MM.1S (cell line): ENCODE data around the gene PLEKHH2.

Experiments used
- CTCF ChIP-seq: fragments of 300-600 bp; sonication (generic); IDR thresholded peaks from 2 replicates; pipeline ENCODE4 v1.5.1; 2016; ENCODE audit warnings: antibody characterized with exemption, low read length, mixed read lengths
- EZH2 ChIP-seq: fragments of 300-600 bp; sonication (generic); optimal IDR thresholded peaks from 2 replicates; pipeline ENCODE3; 2017; ENCODE audit warnings: low read depth, mild to moderate bottlenecking, antibody characterized with exemption, low read length, mixed read lengths
- EZH2phosphoT487 ChIP-seq: fragments of 300-600 bp; sonication (generic); IDR thresholded peaks from 2 replicates; pipeline ENCODE4 v1.6.1; 2018; ENCODE audit warnings: antibody characterized with exemption, low read length

GRCh38 chr2:43737097-43737854, 100.2 kb downstream of the PLEKHH2 start:
- no peak for TF ChIP-seq CTCF
- no peak for TF ChIP-seq EZH2phosphoT487
- no peak for TF ChIP-seq EZH2
